ENCODE data around the gene GSK3B.
A peak's percentile ranks its signal among the peaks of the same experiment; 100 is the strongest.
"Not testable (repeated sequence)": the region's sequence is repeated elsewhere in the genome, so short reads cannot be mapped to it uniquely, and the experiment has no call there.

Gene GSK3B

DNA sequence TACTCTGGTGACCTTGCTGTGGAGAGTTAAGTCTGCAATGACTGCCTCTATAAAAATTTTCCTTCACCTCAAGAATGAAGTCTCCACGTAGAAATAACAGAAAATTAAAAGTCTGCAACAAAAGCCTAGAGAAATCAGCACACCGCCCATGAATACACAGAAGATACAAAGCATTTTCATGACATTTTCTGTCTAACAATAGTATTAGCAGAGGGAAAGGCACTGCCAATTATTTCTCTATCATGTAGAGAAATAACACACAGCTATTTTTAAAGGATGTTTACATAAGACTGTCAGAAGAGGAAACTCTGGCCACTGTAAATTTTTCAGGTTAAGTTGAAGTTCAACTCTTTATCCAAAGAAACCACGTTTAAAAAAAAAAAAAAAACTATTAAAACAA is 80.8 kb downstream of the GSK3B start:
- DNase-seq (ENCODE audit: low read depth), result peak; percentile 6
- in situ Hi-C loops (cut with HindIII; ENCODE audit: low sequenced_read_pairs), result no loop called here

DNA sequence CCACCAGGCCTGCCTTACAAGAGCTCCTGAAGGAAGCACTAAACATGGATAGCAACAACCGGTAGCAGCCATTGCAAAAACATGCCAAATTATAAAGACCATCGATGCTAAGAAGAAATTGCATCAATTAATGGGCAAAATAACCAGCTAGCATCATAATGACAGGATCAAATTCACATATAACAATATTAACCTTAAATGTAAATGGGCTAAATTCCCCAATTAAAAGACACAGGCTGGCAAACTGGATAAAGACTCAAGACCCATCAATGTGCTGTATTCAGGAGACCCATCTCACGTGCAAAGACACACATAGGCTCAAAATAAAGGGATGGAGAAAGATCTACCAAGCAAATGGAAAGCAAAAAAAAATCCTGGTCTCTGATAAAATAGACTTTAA is 88.5 kb downstream of the GSK3B start:
- in situ Hi-C loops (cut with HindIII; ENCODE audit: low sequenced_read_pairs); DNase-seq (ENCODE audit: low read depth); H3K4me3 ChIP-seq (ENCODE audit: low read depth, low read length): not testable (repeated sequence)

More for the DNA sequence above, 80.8 kb downstream of the GSK3B start:
- H3K4me3 ChIP-seq (ENCODE audit: low read depth, low read length), result no peak overlapping the region
- TF ChIP-seq, protein P1, sequence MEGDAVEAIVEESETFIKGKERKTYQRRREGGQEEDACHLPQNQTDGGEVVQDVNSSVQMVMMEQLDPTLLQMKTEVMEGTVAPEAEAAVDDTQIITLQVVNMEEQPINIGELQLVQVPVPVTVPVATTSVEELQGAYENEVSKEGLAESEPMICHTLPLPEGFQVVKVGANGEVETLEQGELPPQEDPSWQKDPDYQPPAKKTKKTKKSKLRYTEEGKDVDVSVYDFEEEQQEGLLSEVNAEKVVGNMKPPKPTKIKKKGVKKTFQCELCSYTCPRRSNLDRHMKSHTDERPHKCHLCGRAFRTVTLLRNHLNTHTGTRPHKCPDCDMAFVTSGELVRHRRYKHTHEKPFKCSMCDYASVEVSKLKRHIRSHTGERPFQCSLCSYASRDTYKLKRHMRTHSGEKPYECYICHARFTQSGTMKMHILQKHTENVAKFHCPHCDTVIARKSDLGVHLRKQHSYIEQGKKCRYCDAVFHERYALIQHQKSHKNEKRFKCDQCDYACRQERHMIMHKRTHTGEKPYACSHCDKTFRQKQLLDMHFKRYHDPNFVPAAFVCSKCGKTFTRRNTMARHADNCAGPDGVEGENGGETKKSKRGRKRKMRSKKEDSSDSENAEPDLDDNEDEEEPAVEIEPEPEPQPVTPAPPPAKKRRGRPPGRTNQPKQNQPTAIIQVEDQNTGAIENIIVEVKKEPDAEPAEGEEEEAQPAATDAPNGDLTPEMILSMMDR (IDR thresholded peaks at IDR 0.05; ENCODE audit: low read depth, low read length, missing control alignments), result no peak

DNA sequence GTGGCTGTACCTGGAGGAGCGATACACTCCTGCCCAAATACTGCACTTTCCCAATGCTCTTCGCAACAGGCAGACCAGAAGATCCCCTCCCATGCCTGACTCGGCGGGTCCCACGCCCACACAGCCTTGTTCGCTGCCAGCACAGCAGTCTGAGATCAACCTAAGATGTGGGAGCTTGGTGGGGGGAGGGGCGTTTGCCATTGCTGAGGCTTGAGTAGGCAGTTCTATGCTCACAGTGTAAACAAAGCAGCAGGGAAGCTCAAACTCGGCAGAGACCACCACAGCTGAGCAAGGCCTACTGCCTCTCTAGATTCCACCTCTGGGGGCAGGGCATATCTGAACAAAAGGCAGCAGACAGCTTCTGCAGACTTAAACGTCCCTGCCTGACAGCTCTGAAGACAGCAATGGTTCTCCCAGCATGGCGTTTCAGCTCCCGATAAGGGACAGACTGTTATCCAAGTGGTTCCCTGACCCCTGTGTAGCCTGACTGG is 90.2 kb downstream of the GSK3B start:
- peak; percentile 31 for DNase-seq (ENCODE audit: low read depth)
- H3K4me3 ChIP-seq (ENCODE audit: low read depth, low read length); in situ Hi-C loops (cut with HindIII; ENCODE audit: low sequenced_read_pairs): not testable (repeated sequence)

DNA sequence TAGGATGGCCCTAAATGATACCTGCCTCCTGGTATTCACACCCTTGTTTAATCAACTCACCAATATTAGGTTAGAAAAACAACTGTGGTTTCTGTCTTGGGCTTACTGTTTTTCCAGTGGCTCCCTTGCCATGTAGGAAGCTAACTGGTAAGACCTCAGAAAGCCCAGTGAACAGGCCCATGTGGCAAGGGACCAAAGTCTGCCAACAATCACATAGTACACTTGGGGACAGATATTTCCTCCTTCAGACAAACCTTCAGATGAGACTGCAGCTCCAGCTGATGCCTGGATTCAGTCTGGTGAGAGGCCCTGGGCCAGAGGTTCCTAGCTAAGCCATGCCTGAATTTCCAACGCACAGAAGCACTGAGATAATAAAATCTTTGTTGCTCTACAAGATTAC is 96.1 kb downstream of the GSK3B start:
- in situ Hi-C loops (cut with HindIII; ENCODE audit: low sequenced_read_pairs), result no loop called here
- TF ChIP-seq, protein P1 (IDR thresholded peaks at IDR 0.05; ENCODE audit: low read depth, low read length, missing control alignments), result no peak
- DNase-seq (ENCODE audit: low read depth), result no peak
- H3K4me3 ChIP-seq (ENCODE audit: low read depth, low read length), result no peak overlapping the region

DNA sequence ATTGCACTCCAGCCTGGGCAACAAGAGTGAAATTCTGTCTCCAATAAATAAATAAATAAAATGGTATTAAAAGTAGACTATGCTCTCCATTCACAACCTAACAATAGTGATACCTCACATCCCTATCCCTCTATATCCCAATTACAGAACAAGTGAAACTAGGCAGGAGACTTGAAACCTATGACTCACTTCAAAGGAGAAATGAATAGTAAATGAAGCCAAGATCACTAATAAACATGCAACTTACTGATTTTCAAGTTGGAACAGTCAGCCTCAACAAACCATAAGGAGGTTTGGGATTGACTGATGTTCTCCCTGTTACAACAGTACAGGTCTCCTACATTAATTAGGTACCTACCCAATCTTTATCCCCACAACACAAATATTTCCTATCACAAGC is 103.4 kb downstream of the GSK3B start:
- in situ Hi-C loops (cut with HindIII; ENCODE audit: low sequenced_read_pairs), result no loop called here
- DNase-seq (ENCODE audit: low read depth), result peak; percentile 11
- no peak overlapping the region for H3K4me3 ChIP-seq (ENCODE audit: low read depth, low read length)
- TF ChIP-seq, protein P1 (IDR thresholded peaks at IDR 0.05; ENCODE audit: low read depth, low read length, missing control alignments), result no peak

DNA sequence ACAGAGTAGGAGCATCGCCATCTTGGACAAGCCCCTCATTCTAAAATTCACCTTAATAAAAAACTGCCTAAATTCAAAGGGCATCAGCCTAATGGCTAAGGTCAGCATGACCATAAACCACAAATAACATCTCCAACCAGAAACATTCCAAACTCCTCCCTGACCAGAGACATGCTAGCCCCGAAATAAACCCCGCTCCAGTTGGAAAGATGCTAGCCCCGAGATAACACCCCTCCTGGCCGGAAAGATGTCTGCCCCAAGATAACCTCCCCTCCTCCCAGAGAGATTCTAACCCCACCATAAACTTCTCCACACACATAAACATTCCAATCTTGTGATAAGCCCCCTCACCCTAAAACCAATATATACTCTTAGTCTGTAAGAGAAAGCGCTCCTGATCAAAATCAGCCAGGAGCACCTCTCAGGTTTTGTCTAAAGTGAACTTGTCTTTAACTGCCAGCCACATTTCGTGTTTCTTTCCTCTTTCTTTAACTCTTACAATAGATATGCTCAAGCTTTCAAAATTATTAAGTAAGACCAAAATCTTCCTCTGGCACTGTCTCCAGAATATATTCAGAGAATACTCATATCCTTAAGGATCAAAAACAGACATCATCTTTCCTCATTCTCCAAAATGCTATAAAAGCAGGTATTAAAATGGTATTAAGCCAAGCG is 104.1 kb downstream of the GSK3B start:
- TF ChIP-seq, protein P1 (IDR thresholded peaks at IDR 0.05; ENCODE audit: low read depth, low read length, missing control alignments), result no peak
- in situ Hi-C loops (cut with HindIII; ENCODE audit: low sequenced_read_pairs), result no loop called here
- no peak overlapping the region for H3K4me3 ChIP-seq (ENCODE audit: low read depth, low read length)
- DNase-seq (ENCODE audit: low read depth), result no peak

DNA sequence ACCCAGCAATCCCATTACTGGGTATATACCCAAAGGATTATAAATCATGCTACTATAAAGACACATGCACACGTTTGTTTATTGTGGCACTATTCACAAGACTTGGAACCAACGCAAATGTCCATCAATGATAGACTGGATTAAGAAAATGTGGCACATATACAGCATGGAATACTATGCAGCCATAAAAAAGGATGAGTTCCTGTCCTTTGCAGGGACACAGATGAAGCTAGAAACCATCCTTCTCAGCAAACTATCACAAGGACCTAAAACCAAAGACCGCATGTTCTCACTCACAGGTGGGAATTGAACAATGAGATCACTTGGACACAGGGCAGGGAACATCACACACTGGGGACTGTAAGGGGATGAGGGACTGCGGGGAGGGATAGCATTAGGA is 107.4 kb downstream of the GSK3B start:
- in situ Hi-C loops (cut with HindIII; ENCODE audit: low sequenced_read_pairs); H3K4me3 ChIP-seq (ENCODE audit: low read depth, low read length); DNase-seq (ENCODE audit: low read depth): not testable (repeated sequence)

DNA sequence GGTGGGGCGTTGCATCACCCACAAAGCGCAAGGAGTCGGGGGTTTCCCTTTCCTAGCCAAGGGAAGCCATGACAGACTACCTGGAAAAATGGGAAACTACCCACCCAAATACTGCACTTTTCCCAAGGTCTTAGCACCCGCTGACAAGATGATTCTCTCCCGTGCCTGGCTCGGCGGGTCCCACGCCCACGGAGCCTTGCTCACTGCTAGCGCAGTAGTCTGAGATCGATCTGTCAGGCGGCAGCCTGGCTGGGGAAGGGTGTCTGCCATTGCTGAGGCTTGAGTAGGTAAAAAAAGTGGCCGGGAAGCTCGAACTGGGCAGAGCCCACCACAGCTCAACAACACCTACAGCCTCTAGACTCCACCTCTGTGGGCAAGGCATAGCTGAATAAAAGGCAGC is 112.9 kb downstream of the GSK3B start:
- TF ChIP-seq, protein P1 (IDR thresholded peaks at IDR 0.05; ENCODE audit: low read depth, low read length, missing control alignments), result no peak

More for the DNA sequence above, 112.9 kb downstream of the GSK3B start:
- in situ Hi-C loops (cut with HindIII; ENCODE audit: low sequenced_read_pairs), result no loop called here
- DNase-seq (ENCODE audit: low read depth), result no peak
- no peak overlapping the region for H3K4me3 ChIP-seq (ENCODE audit: low read depth, low read length)
